Measurements from ENCODE around the gene UPF1. TPM values are rescaled to one million over a fixed set of nuclear protein-coding genes. Genes with fewer than 3 reads are reported as not detected.
"Not testable (repeated sequence)": the region's sequence is repeated elsewhere in the genome, so short reads cannot be mapped to it uniquely, and the experiment has no call there.

Gene UPF1
- total RNA-seq, 1 donor: 51.0 TPM

GRCh38 chr19:18910801-18911436 lies 79.2 kb downstream of the UPF1 start:
- H3K4me3 ChIP-seq (ENCODE audit: low read depth, low read length): no peak overlapping the region
- TF ChIP-seq CTCF (IDR thresholded peaks at IDR 0.05; ENCODE audit: insufficient read depth, low read depth, low read length): no peak
- no peak for DNase-seq (ENCODE audit: low read depth)

GRCh38 chr19:18912933-18913332 lies 81.2 kb downstream of the UPF1 start:
- no peak overlapping the region for H3K4me3 ChIP-seq (ENCODE audit: low read depth, low read length)
- no peak for TF ChIP-seq CTCF (IDR thresholded peaks at IDR 0.05; ENCODE audit: insufficient read depth, low read depth, low read length)
- no peak for DNase-seq (ENCODE audit: low read depth)

GRCh38 chr19:18913466-18913865 lies 81.7 kb downstream of the UPF1 start:
- no peak overlapping the region for H3K4me3 ChIP-seq (ENCODE audit: low read depth, low read length)
- DNase-seq (ENCODE audit: low read depth): no peak
- no peak for TF ChIP-seq CTCF (IDR thresholded peaks at IDR 0.05; ENCODE audit: insufficient read depth, low read depth, low read length)

GRCh38 chr19:18915639-18916038 lies 83.9 kb downstream of the UPF1 start:
- peak; percentile 33 for DNase-seq (ENCODE audit: low read depth)
- H3K4me3 ChIP-seq (ENCODE audit: low read depth, low read length): no peak overlapping the region
- TF ChIP-seq CTCF (IDR thresholded peaks at IDR 0.05; ENCODE audit: insufficient read depth, low read depth, low read length): peak; percentile 23

- DNase-seq (ENCODE audit: low read depth): not testable (repeated sequence)
- peak overlapping the region; percentile 91 for H3K4me3 ChIP-seq (ENCODE audit: low read depth, low read length)
Measured at GRCh38 chr19:18917593-18917992, 85.8 kb downstream of the UPF1 start.

Other genes starting within 250 kb of the UPF1 start
- gene REX1BD, start 243.2 kb upstream of the UPF1 start, total RNA-seq: 27.6 and 41.6 TPM in 2 replicates
- gene CRLF1, start 225.2 kb upstream of the UPF1 start, total RNA-seq: not detected in 2 replicates
- gene TMEM59L, start 219.1 kb upstream of the UPF1 start, total RNA-seq: under 0.01 and 0.32 TPM in 2 replicates
- 2.6 and 3.5 TPM in 2 replicates for gene KLHL26, start 194.9 kb upstream of the UPF1 start, total RNA-seq
- gene CRTC1, start 148.3 kb upstream of the UPF1 start, total RNA-seq: 2.2 and 2.3 TPM in 2 replicates
- under 0.01 TPM in 1 of 2 replicates, not detected in the other for gene COMP, start 40.7 kb upstream of the UPF1 start, total RNA-seq
- gene CERS1, start 64.2 kb downstream of the UPF1 start, total RNA-seq: 0.32 and 1.3 TPM in 2 replicates
- gene COPE, start 87.4 kb downstream of the UPF1 start, total RNA-seq: 222 and 255 TPM in 2 replicates
- gene DDX49, start 87.8 kb downstream of the UPF1 start, total RNA-seq: 48.4 and 51.5 TPM in 2 replicates
- gene HOMER3, start 109.3 kb downstream of the UPF1 start, total RNA-seq: 58.3 and 64.1 TPM in 2 replicates
- gene SUGP2, start 201.6 kb downstream of the UPF1 start, total RNA-seq: 39.3 and 57.4 TPM in 2 replicates
- gene ARMC6, start 201.6 kb downstream of the UPF1 start, total RNA-seq: 37.1 and 42.8 TPM in 2 replicates
- 5.8 and 9.1 TPM in 2 replicates for gene SLC25A42, start 232.0 kb downstream of the UPF1 start, total RNA-seq

All from fibroblast of villous mesenchyme (primary cell).